Thoracic aorta (tissue), 2 donors: ENCODE data around the gene HPCAL1. TPM values are rescaled to one million over a fixed set of nuclear protein-coding genes. Genes with fewer than 3 reads are reported as not detected.

Experiments used
- ATAC-seq: fragments of 150-250 bp; one replicate; pipeline ENCODE4 v1.8.0; 2017; ENCODE audit warnings: low read depth; ENCODE audit not compliant: insufficient number of reproducible peaks, low FRiP score
- DNase-seq: peaks from one replicate; pipeline ENCODE4 v3.0.0-alpha.2; 2020; ENCODE audit warnings: low spot score
- H3K27ac ChIP-seq, 2 donors: fragments of 200-600 bp; sonication (generic); 1 replicate in 1 of 2; 2 replicates in 1 of 2; pipeline ENCODE4 v1.5.1; 2016; ENCODE audit warnings: mild to moderate bottlenecking in 2 of 2, moderate library complexity in 2 of 2
- H3K27me3 ChIP-seq: fragments of 200-600 bp; sonication (generic); replicated peaks from 2 replicates; pipeline ENCODE4 v1.6.0; 2016; ENCODE audit warnings: mild to moderate bottlenecking; ENCODE audit not compliant: insufficient read depth
- H3K36me3 ChIP-seq: fragments of 200-600 bp; sonication (generic); one replicate; pipeline ENCODE4 v1.5.1; 2016
- H3K4me1 ChIP-seq, 2 donors: fragments of 200-600 bp; sonication (generic); 1 replicate in 1 of 2; 2 replicates in 1 of 2; pipeline versions ENCODE4 v1.5.1 to v1.6.0; 2016; ENCODE audit warnings: low read depth in 2 of 2, mild to moderate bottlenecking in 1 of 2; ENCODE audit not compliant: control insufficient read depth in 1 of 2
- H3K4me3 ChIP-seq: fragments of 200-600 bp; sonication (generic); 2 replicates; pipeline ENCODE4 v1.5.1; 2016; ENCODE audit warnings: mild to moderate bottlenecking
- H3K9me3 ChIP-seq: fragments of 200-600 bp; sonication (generic); 2 replicates; pipeline ENCODE4 v1.5.1; 2016
- total RNA-seq, 2 donors: library from RNA; depleted of rRNA; stranded (reverse); fragments of >200 nt; gene quantifications; one replicate each; pipeline versions ENCODE4 v1.1.0 to v1.2.3, GENCODE V29; 2016
- TF ChIP-seq, protein P1 (sequence below): fragments of 200-600 bp; sonication (generic); IDR thresholded peaks from one replicate; pipeline ENCODE4 v1.5.1; 2019; ENCODE audit warnings: antibody characterized with exemption

Gene HPCAL1
- total RNA-seq, 2 donors from 2014 or later = 34.6 to 50.2 TPM

- DNase-seq = no peak
Measured at GRCh38 chr2:10304458-10305253, 2.0 kb downstream of the HPCAL1 start.

GRCh38 chr2:10305254-10305635 lies 2.5 kb downstream of the HPCAL1 start:
- TF ChIP-seq, protein P1, sequence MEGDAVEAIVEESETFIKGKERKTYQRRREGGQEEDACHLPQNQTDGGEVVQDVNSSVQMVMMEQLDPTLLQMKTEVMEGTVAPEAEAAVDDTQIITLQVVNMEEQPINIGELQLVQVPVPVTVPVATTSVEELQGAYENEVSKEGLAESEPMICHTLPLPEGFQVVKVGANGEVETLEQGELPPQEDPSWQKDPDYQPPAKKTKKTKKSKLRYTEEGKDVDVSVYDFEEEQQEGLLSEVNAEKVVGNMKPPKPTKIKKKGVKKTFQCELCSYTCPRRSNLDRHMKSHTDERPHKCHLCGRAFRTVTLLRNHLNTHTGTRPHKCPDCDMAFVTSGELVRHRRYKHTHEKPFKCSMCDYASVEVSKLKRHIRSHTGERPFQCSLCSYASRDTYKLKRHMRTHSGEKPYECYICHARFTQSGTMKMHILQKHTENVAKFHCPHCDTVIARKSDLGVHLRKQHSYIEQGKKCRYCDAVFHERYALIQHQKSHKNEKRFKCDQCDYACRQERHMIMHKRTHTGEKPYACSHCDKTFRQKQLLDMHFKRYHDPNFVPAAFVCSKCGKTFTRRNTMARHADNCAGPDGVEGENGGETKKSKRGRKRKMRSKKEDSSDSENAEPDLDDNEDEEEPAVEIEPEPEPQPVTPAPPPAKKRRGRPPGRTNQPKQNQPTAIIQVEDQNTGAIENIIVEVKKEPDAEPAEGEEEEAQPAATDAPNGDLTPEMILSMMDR = no peak
- Histone ChIP-seq H3K27me3 (no peaks in the 10 kb centered on the region), H3K27ac (no peak overlapping the region), H3K4me1 (peaks cover 6 to 34% of the 10 kb centered on the region in 2 donors), H3K4me3 (peak overlapping the region; percentile 86), H3K36me3 (no peaks in the 10 kb centered on the region), H3K9me3 (no peaks in the 10 kb centered on the region)
- ATAC-seq (no peak), DNase-seq (no peak)

More at GRCh38 chr2:10304458-10305253, 2.0 kb downstream of the HPCAL1 start:
- Histone ChIP-seq H3K9me3 (no peaks in the 10 kb centered on the region), H3K4me1 (peaks cover 6 to 34% of the 10 kb centered on the region in 2 donors), H3K27ac (no peak overlapping the region), H3K36me3 (no peaks in the 10 kb centered on the region), H3K27me3 (no peaks in the 10 kb centered on the region), H3K4me3 (peak overlapping the region; percentile 86)
- TF ChIP-seq, protein P1 = no peak
- ATAC-seq = no peak

GRCh38 chr2:10305715-10306114 lies 3.0 kb downstream of the HPCAL1 start:
- no peak overlapping the region for H3K27ac ChIP-seq
- DNase-seq (no peak), ATAC-seq (no peak)
- TF ChIP-seq, protein P1 = no peak
- no peak overlapping the region for H3K4me3 ChIP-seq
- H3K9me3 ChIP-seq = no peaks in the 10 kb centered on the region
- H3K36me3 ChIP-seq = no peaks in the 10 kb centered on the region
- peaks cover 6 to 34% of the 10 kb centered on the region in 2 donors for H3K4me1 ChIP-seq
- H3K27me3 ChIP-seq = no peaks in the 10 kb centered on the region

DNA sequence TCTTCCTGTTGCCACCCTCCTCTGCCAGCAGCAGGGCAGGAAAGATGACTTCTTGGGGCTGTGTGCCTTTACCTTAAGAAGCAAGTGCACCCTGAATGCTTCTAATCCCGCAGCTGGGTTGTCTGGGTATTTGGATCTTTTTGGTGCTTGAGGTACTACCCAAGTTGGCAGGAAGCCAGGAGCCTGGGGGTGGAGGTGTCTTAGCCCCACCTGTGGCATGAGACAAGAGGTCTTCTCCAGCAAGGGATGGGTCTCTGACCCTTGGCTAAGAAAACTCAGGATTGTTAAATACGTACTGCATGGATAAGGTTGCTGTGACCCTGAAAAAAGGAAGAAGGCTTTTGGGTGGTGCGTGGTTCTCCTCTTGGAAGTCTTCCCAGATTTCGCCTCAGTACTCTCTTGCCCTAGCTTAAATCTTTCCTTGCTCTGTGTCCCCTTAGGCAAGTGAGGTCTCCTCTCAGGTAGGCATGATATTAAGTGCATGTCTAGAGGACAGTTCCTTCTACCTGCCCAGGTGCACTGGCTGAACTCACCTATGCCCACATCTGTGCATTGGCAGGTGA lies 4.3 kb downstream of the HPCAL1 start:
- H3K27ac ChIP-seq = no peak overlapping the region
- TF ChIP-seq, protein P1 = no peak
- no peaks in the 10 kb centered on the region for H3K27me3 ChIP-seq
- no peaks in the 10 kb centered on the region for H3K9me3 ChIP-seq
- DNase-seq = no peak
- H3K36me3 ChIP-seq = no peaks in the 10 kb centered on the region
- no peak for ATAC-seq
- peaks cover 6 to 32% of the 10 kb centered on the region in 2 donors for H3K4me1 ChIP-seq
- no peak overlapping the region for H3K4me3 ChIP-seq

GRCh38 chr2:10307561-10308156 lies 5.0 kb downstream of the HPCAL1 start:
- H3K27me3 ChIP-seq = no peaks in the 10 kb centered on the region
- no peaks in the 10 kb centered on the region for H3K9me3 ChIP-seq
- DNase-seq (no peak), ATAC-seq (no peak)
- H3K4me1 ChIP-seq = peaks cover 6 to 30% of the 10 kb centered on the region in 2 donors
- TF ChIP-seq, protein P1 = no peak
- no peak overlapping the region for H3K4me3 ChIP-seq
- H3K36me3 ChIP-seq = no peaks in the 10 kb centered on the region
- H3K27ac ChIP-seq = no peak overlapping the region
